ENCODE results near the gene GLI3. TPM values are rescaled to one million over a fixed set of nuclear protein-coding genes. Genes with fewer than 3 reads are reported as not detected.

GLI3 gene
- 2.8 and 3.1 TPM in 2 replicates for total RNA-seq (2012; rRNA removed)

- Histone ChIP-seq H3K9me3 (replicated peaks; ENCODE audit: low read length) (no peaks in the 10 kb centered on the region), H3K9ac (ENCODE audit: low read depth, low read length) (peak within 1 kb of the TSS; percentile 85), H3K4me1 (ENCODE audit: control insufficient read depth, insufficient read depth, low read length) (peaks cover 31% of the 10 kb centered on the region), H3K36me3 (ENCODE audit: insufficient read depth, low read length) (no peaks in the 10 kb centered on the region), H3K27me3 (ENCODE audit: control insufficient read depth, insufficient read depth, low read length) (no peaks in the 10 kb centered on the region), H3K4me2 (ENCODE audit: low read length) (peak within 1 kb of the TSS; percentile 82), H3K4me3 (ENCODE audit: low read length) (peak within 1 kb of the TSS; percentile 96)
These were observed at the start of gene GLI3 for GRCh38 chr7:42236976-42237810. TSS of gene GLI3 (minus strand) at chr7:42237209. CDS start at chr7:42223253, 13,956 bp downstream.

GRCh38 chr7:42285383-42285824 lies 48.4 kb upstream of the GLI3 start:
- Histone ChIP-seq H3K27me3 (ENCODE audit: control insufficient read depth, insufficient read depth, low read length) (peaks cover 25% of the 10 kb centered on the region), H3K9ac (ENCODE audit: low read depth, low read length) (no peak overlapping the region), H3K4me1 (ENCODE audit: control insufficient read depth, insufficient read depth, low read length) (peaks cover 21% of the 10 kb centered on the region), H3K4me3 (ENCODE audit: low read length) (no peak overlapping the region), H3K4me2 (ENCODE audit: low read length) (peak overlapping the region; percentile 22), H3K36me3 (ENCODE audit: insufficient read depth, low read length) (no peaks in the 10 kb centered on the region), H3K9me3 (replicated peaks; ENCODE audit: low read length) (no peaks in the 10 kb centered on the region)

- peaks cover 17% of the 10 kb centered on the region for H3K27me3 ChIP-seq (ENCODE audit: control insufficient read depth, insufficient read depth, low read length)
These were observed 46.5 kb upstream of the GLI3 start for GRCh38 chr7:42283553-42283952.

GRCh38 chr7:42278344-42278743 lies 41.3 kb upstream of the GLI3 start:
- Histone ChIP-seq H3K4me2 (ENCODE audit: low read length) (no peak overlapping the region), H3K36me3 (ENCODE audit: insufficient read depth, low read length) (no peaks in the 10 kb centered on the region), H3K9me3 (replicated peaks; ENCODE audit: low read length) (no peaks in the 10 kb centered on the region), H3K4me1 (ENCODE audit: control insufficient read depth, insufficient read depth, low read length) (peaks cover 14% of the 10 kb centered on the region), H3K4me3 (ENCODE audit: low read length) (no peak overlapping the region), H3K27me3 (ENCODE audit: control insufficient read depth, insufficient read depth, low read length) (peaks cover 9% of the 10 kb centered on the region), H3K9ac (ENCODE audit: low read depth, low read length) (no peak overlapping the region)

More at GRCh38 chr7:42283553-42283952, 46.5 kb upstream of the GLI3 start:
- Histone ChIP-seq H3K9me3 (replicated peaks; ENCODE audit: low read length) (no peaks in the 10 kb centered on the region), H3K9ac (ENCODE audit: low read depth, low read length) (no peak overlapping the region), H3K4me1 (ENCODE audit: control insufficient read depth, insufficient read depth, low read length) (peaks cover 21% of the 10 kb centered on the region), H3K4me3 (ENCODE audit: low read length) (no peak overlapping the region), H3K4me2 (ENCODE audit: low read length) (no peak overlapping the region), H3K36me3 (ENCODE audit: insufficient read depth, low read length) (no peaks in the 10 kb centered on the region)

GRCh38 chr7:42274053-42274452 lies 37.0 kb upstream of the GLI3 start:
- Histone ChIP-seq H3K27me3 (ENCODE audit: control insufficient read depth, insufficient read depth, low read length) (peaks cover 3% of the 10 kb centered on the region), H3K4me1 (ENCODE audit: control insufficient read depth, insufficient read depth, low read length) (peaks cover 14% of the 10 kb centered on the region), H3K36me3 (ENCODE audit: insufficient read depth, low read length) (no peaks in the 10 kb centered on the region), H3K9me3 (replicated peaks; ENCODE audit: low read length) (no peaks in the 10 kb centered on the region), H3K9ac (ENCODE audit: low read depth, low read length) (no peak overlapping the region), H3K4me3 (ENCODE audit: low read length) (no peak overlapping the region), H3K4me2 (ENCODE audit: low read length) (no peak overlapping the region)

- no peaks in the 10 kb centered on the region for H3K27me3 ChIP-seq (ENCODE audit: control insufficient read depth, insufficient read depth, low read length)
- no peak overlapping the region for H3K4me2 ChIP-seq (ENCODE audit: low read length)
- no peak overlapping the region for H3K4me3 ChIP-seq (ENCODE audit: low read length)
- H3K36me3 ChIP-seq (ENCODE audit: insufficient read depth, low read length) = no peaks in the 10 kb centered on the region
- H3K9me3 ChIP-seq (replicated peaks; ENCODE audit: low read length) = no peaks in the 10 kb centered on the region
- peaks cover 14% of the 10 kb centered on the region for H3K4me1 ChIP-seq (ENCODE audit: control insufficient read depth, insufficient read depth, low read length)
- H3K9ac ChIP-seq (ENCODE audit: low read depth, low read length) = no peak overlapping the region
These were observed 36.0 kb upstream of the GLI3 start for GRCh38 chr7:42272793-42273665.

- Histone ChIP-seq H3K36me3 (ENCODE audit: insufficient read depth, low read length) (no peaks in the 10 kb centered on the region), H3K27me3 (ENCODE audit: control insufficient read depth, insufficient read depth, low read length) (no peaks in the 10 kb centered on the region), H3K9ac (ENCODE audit: low read depth, low read length) (no peak overlapping the region), H3K9me3 (replicated peaks; ENCODE audit: low read length) (no peaks in the 10 kb centered on the region), H3K4me2 (ENCODE audit: low read length) (no peak overlapping the region), H3K4me3 (ENCODE audit: low read length) (no peak overlapping the region), H3K4me1 (ENCODE audit: control insufficient read depth, insufficient read depth, low read length) (peaks cover 9% of the 10 kb centered on the region)
These were observed 32.2 kb upstream of the GLI3 start for GRCh38 chr7:42269161-42269560.

- Histone ChIP-seq H3K9me3 (replicated peaks; ENCODE audit: low read length) (no peaks in the 10 kb centered on the region), H3K4me1 (ENCODE audit: control insufficient read depth, insufficient read depth, low read length) (peaks cover 19% of the 10 kb centered on the region), H3K4me2 (ENCODE audit: low read length) (no peak overlapping the region), H3K27me3 (ENCODE audit: control insufficient read depth, insufficient read depth, low read length) (no peaks in the 10 kb centered on the region), H3K4me3 (ENCODE audit: low read length) (no peak overlapping the region), H3K9ac (ENCODE audit: low read depth, low read length) (no peak overlapping the region), H3K36me3 (ENCODE audit: insufficient read depth, low read length) (no peaks in the 10 kb centered on the region)
These were observed 27.7 kb upstream of the GLI3 start for GRCh38 chr7:42264702-42265101.

- Histone ChIP-seq H3K36me3 (ENCODE audit: insufficient read depth, low read length) (no peaks in the 10 kb centered on the region), H3K9ac (ENCODE audit: low read depth, low read length) (no peak overlapping the region), H3K4me3 (ENCODE audit: low read length) (no peak overlapping the region), H3K4me2 (ENCODE audit: low read length) (no peak overlapping the region), H3K9me3 (replicated peaks; ENCODE audit: low read length) (no peaks in the 10 kb centered on the region), H3K4me1 (ENCODE audit: control insufficient read depth, insufficient read depth, low read length) (peaks cover 19% of the 10 kb centered on the region), H3K27me3 (ENCODE audit: control insufficient read depth, insufficient read depth, low read length) (no peaks in the 10 kb centered on the region)
These were observed 27.0 kb upstream of the GLI3 start for GRCh38 chr7:42263971-42264370.

- Histone ChIP-seq H3K27me3 (ENCODE audit: control insufficient read depth, insufficient read depth, low read length) (no peaks in the 10 kb centered on the region), H3K4me1 (ENCODE audit: control insufficient read depth, insufficient read depth, low read length) (peaks cover 19% of the 10 kb centered on the region), H3K4me3 (ENCODE audit: low read length) (no peak overlapping the region), H3K9ac (ENCODE audit: low read depth, low read length) (no peak overlapping the region), H3K9me3 (replicated peaks; ENCODE audit: low read length) (no peaks in the 10 kb centered on the region), H3K36me3 (ENCODE audit: insufficient read depth, low read length) (no peaks in the 10 kb centered on the region), H3K4me2 (ENCODE audit: low read length) (peak overlapping the region; percentile 24)
These were observed 26.0 kb upstream of the GLI3 start for GRCh38 chr7:42262964-42263363.

- Histone ChIP-seq H3K36me3 (ENCODE audit: insufficient read depth, low read length) (no peaks in the 10 kb centered on the region), H3K9me3 (replicated peaks; ENCODE audit: low read length) (peaks cover 3% of the 10 kb centered on the region), H3K4me2 (ENCODE audit: low read length) (no peak overlapping the region), H3K4me3 (ENCODE audit: low read length) (no peak overlapping the region), H3K9ac (ENCODE audit: low read depth, low read length) (no peak overlapping the region), H3K27me3 (ENCODE audit: control insufficient read depth, insufficient read depth, low read length) (no peaks in the 10 kb centered on the region), H3K4me1 (ENCODE audit: control insufficient read depth, insufficient read depth, low read length) (peaks cover 10% of the 10 kb centered on the region)
These were observed 17.2 kb upstream of the GLI3 start for GRCh38 chr7:42254217-42254616.
